GM23338 (cell line): ENCODE data around the gene PCDHGB7. TPM values are rescaled to one million over a fixed set of nuclear protein-coding genes. Genes with fewer than 3 reads are reported as not detected.

ENCODE experiments used
- ATAC-seq: fragments of 200-7000 bp; cut with Tn5 transposase; 3 replicates; pipeline ENCODE4 v1.9.1; 2020
- DNase-seq: peaks from one replicate; pipeline ENCODE4 v3.0.0-alpha.2; 2015; ENCODE audit warnings: low spot score
- H2AFZ ChIP-seq: fragments of 200-600 bp; sonication (generic); 2 replicates; pipeline ENCODE4 v1.8.0; 2016; ENCODE audit warnings: antibody characterized with exemption, mild to moderate bottlenecking, moderate library complexity
- H3F3A ChIP-seq: fragments of 200-600 bp; sonication (generic); replicated peaks from 2 replicates; pipeline ENCODE4 v1.8.0; 2017; ENCODE audit warnings: antibody characterized with exemption, mixed run types, low read depth
- H3K27ac ChIP-seq: fragments of 200-600 bp; sonication (generic); 2 replicates; pipeline ENCODE4 v1.6.1; 2016; ENCODE audit warnings: low read depth
- H3K27me3 ChIP-seq: fragments of 200-600 bp; sonication (generic); 2 replicates; pipeline ENCODE4 v1.8.0; 2016; ENCODE audit warnings: mild to moderate bottlenecking, mixed run types, moderate library complexity; ENCODE audit not compliant: insufficient read depth
- H3K36me3 ChIP-seq: fragments of 200-600 bp; sonication (generic); 2 replicates; pipeline ENCODE4 v1.8.0; 2016; ENCODE audit warnings: mild to moderate bottlenecking; ENCODE audit not compliant: insufficient read depth
- H3K4me1 ChIP-seq: fragments of 200-600 bp; sonication (generic); 2 replicates; pipeline ENCODE4 v1.8.0; 2016; ENCODE audit warnings: mild to moderate bottlenecking, moderate library complexity; ENCODE audit not compliant: insufficient read depth
- H3K4me2 ChIP-seq: fragments of 200-600 bp; sonication (generic); 2 replicates; pipeline ENCODE4 v1.7.1; 2017; ENCODE audit warnings: mixed run types
- H3K4me3 ChIP-seq: fragments of 200-600 bp; sonication (generic); 2 replicates; pipeline ENCODE4 v1.6.1; 2016; ENCODE audit warnings: mixed run types
- H3K79me2 ChIP-seq: fragments of 200-600 bp; sonication (generic); replicated peaks from 2 replicates; pipeline ENCODE4 v1.8.0; 2017; ENCODE audit warnings: mild to moderate bottlenecking; ENCODE audit not compliant: insufficient read depth
- H3K9me2 ChIP-seq: fragments of 200-600 bp; sonication (generic); 2 replicates; pipeline ENCODE4 v1.8.0; 2017; ENCODE audit not compliant: insufficient read depth
- H4K20me1 ChIP-seq: fragments of 200-600 bp; sonication (generic); replicated peaks from 2 replicates; pipeline ENCODE4 v1.8.0; 2017; ENCODE audit warnings: mild to moderate bottlenecking; ENCODE audit not compliant: insufficient read depth
- H3K27ac Mint-ChIP-seq: 2 replicates; pipeline ENCODE4 v1.8.0; 2020; ENCODE audit warnings: inconsistent platforms, mild to moderate bottlenecking, moderate library complexity, mixed read lengths
- H3K27me3 Mint-ChIP-seq: 3 replicates; pipeline ENCODE4 v1.8.0; 2022; ENCODE audit warnings: low read depth, mild to moderate bottlenecking, moderate library complexity, mixed read lengths, inconsistent platforms; ENCODE audit not compliant: insufficient read depth, poor library complexity
- H3K36me3 Mint-ChIP-seq: 3 replicates; pipeline ENCODE4 v1.8.0; 2021; ENCODE audit warnings: low read depth, mild to moderate bottlenecking, inconsistent platforms, moderate library complexity, mixed read lengths
- H3K4me1 Mint-ChIP-seq: 3 replicates; pipeline ENCODE4 v1.8.0; 2020; ENCODE audit warnings: mild to moderate bottlenecking, inconsistent platforms, mixed read lengths
- H3K4me3 Mint-ChIP-seq: 3 replicates; pipeline ENCODE4 v1.8.0; 2021; ENCODE audit warnings: moderate library complexity, mild to moderate bottlenecking, inconsistent platforms, mixed read lengths
- H3K9me3 Mint-ChIP-seq: 3 replicates; pipeline ENCODE4 v1.8.0; 2020; ENCODE audit warnings: moderate library complexity, mild to moderate bottlenecking, inconsistent platforms, mixed read lengths
- CREB1 ChIP-seq: fragments of 250-450 bp; sonication (Bioruptor Pico); IDR thresholded peaks from 2 replicates; pipeline ENCODE4 v1.5.0; 2020; ENCODE audit warnings: low read depth, mild to moderate bottlenecking, moderate library complexity
- CTCF ChIP-seq, 2 experiments: fragments of 200-600 bp in 1 of 2; sonication (generic) in 1 of 2; conservative IDR thresholded peaks; 2 replicates each; pipeline versions ENCODE4 v1.5.1 to v1.6.1; 2016 to 2017; ENCODE audit warnings: antibody characterized with exemption in 2 of 2, low read depth in 2 of 2, mild to moderate bottlenecking in 2 of 2, moderate library complexity in 1 of 2
- ETS1 ChIP-seq: IDR thresholded peaks from 2 replicates; pipeline ENCODE4 v1.6.1; 2016; ENCODE audit warnings: antibody characterized with exemption
- EZH2 ChIP-seq: fragments of 200-600 bp; sonication (generic); IDR thresholded peaks from one replicate; pipeline ENCODE4 v1.8.0; 2017; ENCODE audit warnings: antibody characterized with exemption, mild to moderate bottlenecking, low read depth; ENCODE audit not compliant: unreplicated experiment
- EZH2phosphoT487 ChIP-seq: fragments of 200-600 bp; sonication (generic); IDR thresholded peaks from one replicate; pipeline ENCODE4 v1.8.1; 2018; ENCODE audit warnings: antibody characterized with exemption; ENCODE audit not compliant: unreplicated experiment
- JUNB ChIP-seq: IDR thresholded peaks from one replicate; pipeline ENCODE4 v1.6.1; 2016; ENCODE audit warnings: antibody characterized with exemption; ENCODE audit not compliant: unreplicated experiment
- NANOG ChIP-seq: IDR thresholded peaks from 2 replicates; pipeline ENCODE4 v1.6.1; 2016; ENCODE audit warnings: antibody characterized with exemption, borderline replicate concordance
- POLR2AphosphoS5 ChIP-seq: IDR thresholded peaks from 2 replicates; pipeline ENCODE4 v1.6.1; 2016; ENCODE audit warnings: antibody characterized with exemption, low read depth
- REST ChIP-seq: IDR thresholded peaks from one replicate; pipeline ENCODE4 v1.6.1; 2018; ENCODE audit warnings: antibody characterized with exemption; ENCODE audit not compliant: unreplicated experiment
- STAT1 ChIP-seq: IDR thresholded peaks from one replicate; pipeline ENCODE4 v1.6.1; 2016; ENCODE audit warnings: antibody characterized with exemption; ENCODE audit not compliant: unreplicated experiment
- ZNF114 ChIP-seq: fragments of 250-450 bp; sonication (Bioruptor Pico); IDR thresholded peaks from 2 replicates; pipeline ENCODE4 v1.5.0; 2020; ENCODE audit warnings: mild to moderate bottlenecking, moderate library complexity
- ZNF331 ChIP-seq: fragments of 250-450 bp; sonication (Bioruptor Pico); IDR thresholded peaks from 2 replicates; pipeline ENCODE4 v1.5.0; 2020; ENCODE audit warnings: low read depth, mild to moderate bottlenecking, moderate library complexity
- ZNF462 ChIP-seq: fragments of 250-450 bp; sonication (Bioruptor Pico); IDR thresholded peaks from 2 replicates; pipeline ENCODE4 v1.5.0; 2020; ENCODE audit warnings: mild to moderate bottlenecking, moderate library complexity
- polyA plus RNA-seq: library from polyadenylated mRNA; unstranded; fragments of >200 nt; fragmentation: Nextera tagmentation; extraction: Ambion mirVana; gene quantifications from 2 replicates; pipeline ENCODE4 v1.2.1, GENCODE V29; 2016
- total RNA-seq: library from RNA; depleted of rRNA; stranded (reverse); fragments of >200 nt; shearing (Covaris generic); gene quantifications from 2 replicates; pipeline ENCODE4 v1.2.3, GENCODE V29; 2014

PCDHGB7 gene
- total and polyA plus RNA-seq, 2 experiments from 2014 or later = 1.4 to 11.7 TPM

- H3K27ac Mint-ChIP-seq = no peak overlapping the region
- H3K27me3 Mint-ChIP-seq = no peaks in the 10 kb centered on the region
- H3K36me3 Mint-ChIP-seq = peaks cover 14% of the 10 kb centered on the region
- Histone ChIP-seq H3K4me3 (no peak overlapping the region), H4K20me1 (no peaks in the 10 kb centered on the region; the same call in 1 of the 2 replicates), H3K36me3 (no peaks in the 10 kb centered on the region), H3K27ac (no peak overlapping the region), H3K27me3 (no peaks in the 10 kb centered on the region), H3F3A (no peaks in the 10 kb centered on the region), H3K79me2 (no peaks in the 10 kb centered on the region), H3K9me2 (no peaks in the 10 kb centered on the region), H3K4me1 (peaks cover 10% of the 10 kb centered on the region), H2AFZ (no peak overlapping the region), H3K4me2 (no peak overlapping the region)
- ATAC-seq = no peak
- no peak overlapping the region for H3K4me3 Mint-ChIP-seq
- peaks cover 12% of the 10 kb centered on the region; the same call in 1 of the 3 replicates for H3K9me3 Mint-ChIP-seq
- TF ChIP-seq EZH2phosphoT487 = no peak
- no peak for TF ChIP-seq NANOG
- TF ChIP-seq ZNF114 = no peak
- TF ChIP-seq EZH2 = no peak
- no peak for TF ChIP-seq REST
- TF ChIP-seq POLR2AphosphoS5 = no peak
- TF ChIP-seq CTCF (conservative IDR thresholded peaks at IDR 0.05; ENCODE audit: low read depth in 2 of 2) = no peak
- no peak for TF ChIP-seq CREB1 (CRISPR knock-in tag)
- TF ChIP-seq ZNF462 (CRISPR knock-in tag) = no peak
- no peak for TF ChIP-seq STAT1
- TF ChIP-seq JUNB = no peak
- TF ChIP-seq ETS1 = no peak
- no peak for TF ChIP-seq ZNF331 (CRISPR knock-in tag)
- peaks cover 9% of the 10 kb centered on the region for H3K4me1 Mint-ChIP-seq
- no peak for DNase-seq
These were observed 22.9 kb downstream of the PCDHGB7 start for GRCh38 chr5:141440341-141440740.
